PC-3 (cell line): ENCODE measurements around the gene ARMC3.

Experiments
- CTCF ChIP-seq: fragments of 300-600 bp; sonication (generic); conservative IDR thresholded peaks from 2 replicates; pipeline ENCODE4 v1.5.1; 2017; ENCODE audit warnings: antibody characterized with exemption, low read depth, mild to moderate bottlenecking, low read length
- EZH2 ChIP-seq: fragments of 300-600 bp; sonication (generic); IDR thresholded peaks from one replicate; pipeline ENCODE4 v1.6.1; 2017; ENCODE audit warnings: antibody characterized with exemption, mild to moderate bottlenecking, low read length; ENCODE audit not compliant: unreplicated experiment
- EZH2phosphoT487 ChIP-seq: fragments of 300-600 bp; sonication (generic); IDR thresholded peaks from 2 replicates; pipeline ENCODE4 v1.6.1; 2018; ENCODE audit warnings: mild to moderate bottlenecking, antibody characterized with exemption, low read length, borderline replicate concordance

GRCh38 chr10:22998091-22998490 lies 70.2 kb downstream of the ARMC3 start:
- TF ChIP-seq CTCF, result no peak
- no peak for TF ChIP-seq EZH2phosphoT487
- TF ChIP-seq EZH2, result no peak
